Activated naive CD8-positive, alpha-beta T cell treated with anti-CD3 and anti-CD28 coated beads, Interleukin-2, amount 50 U/mL, for 24 hours (primary cell): Measurements from ENCODE around the gene STX2.
"Not testable (repeated sequence)": the region's sequence is repeated elsewhere in the genome, so short reads cannot be mapped to it uniquely, and the experiment has no call there.

Experiments used
- ATAC-seq: fragments of 150-1000 bp; cut with Tn5 transposase; one replicate; pipeline ENCODE4 v1.10.0; 2021
- DNase-seq: peaks from one replicate; pipeline ENCODE4 v3.0.0; 2021
- H3K27ac Mint-ChIP-seq: one replicate; pipeline ENCODE4 v1.8.0; 2021; ENCODE audit warnings: mild to moderate bottlenecking, mixed read lengths
- H3K27me3 Mint-ChIP-seq: one replicate; pipeline ENCODE4 v1.8.0; 2021; ENCODE audit warnings: mixed read lengths
- H3K36me3 Mint-ChIP-seq: one replicate; pipeline ENCODE4 v1.8.0; 2021; ENCODE audit warnings: low read depth, mixed read lengths
- H3K4me1 Mint-ChIP-seq: one replicate; pipeline ENCODE4 v1.8.0; 2021; ENCODE audit warnings: mixed read lengths
- H3K4me3 Mint-ChIP-seq: one replicate; pipeline ENCODE4 v1.8.0; 2021; ENCODE audit warnings: mild to moderate bottlenecking, moderate library complexity, mixed read lengths
- H3K9me3 Mint-ChIP-seq: one replicate; pipeline ENCODE4 v1.8.0; 2021; ENCODE audit warnings: mixed read lengths

STX2 gene

GRCh38 chr12:130838951-130839769 lies at the start of gene STX2:
Gene STX2 (minus strand): TSS chr12:130839250. CDS start chr12:130839099, 151 bp downstream.
- DNase-seq: peak; percentile 88
- Mint-ChIP-seq H3K4me1 (peaks cover 29% of the 10 kb centered on the region), H3K9me3 (peaks cover 4% of the 10 kb centered on the region), H3K27me3 (no peaks in the 10 kb centered on the region), H3K4me3 (peak within 1 kb of the TSS; percentile 79), H3K36me3 (peaks cover 3% of the 10 kb centered on the region), H3K27ac (peak within 1 kb of the TSS; percentile 83)
- peak; percentile 85 for ATAC-seq

- not testable (repeated sequence) for H3K4me3 Mint-ChIP-seq, H3K27ac Mint-ChIP-seq, H3K27me3 Mint-ChIP-seq, H3K4me1 Mint-ChIP-seq, DNase-seq, H3K9me3 Mint-ChIP-seq, H3K36me3 Mint-ChIP-seq, ATAC-seq
Measured at GRCh38 chr12:130887190-130887589, 48.1 kb upstream of the STX2 start.

- H3K4me3 Mint-ChIP-seq: no peak overlapping the region
Measured at GRCh38 chr12:130881548-130881947, 42.5 kb upstream of the STX2 start.

GRCh38 chr12:130881046-130881445 lies 42.0 kb upstream of the STX2 start:
- H3K9me3 Mint-ChIP-seq: no peaks in the 10 kb centered on the region
- DNase-seq (no peak), ATAC-seq (no peak)
- H3K27me3 Mint-ChIP-seq: no peaks in the 10 kb centered on the region
- peaks cover 48% of the 10 kb centered on the region for H3K4me1 Mint-ChIP-seq
- H3K27ac Mint-ChIP-seq: peak overlapping the region; percentile 3
- H3K4me3 Mint-ChIP-seq: peak overlapping the region; percentile 68
- H3K36me3 Mint-ChIP-seq: peaks cover 23% of the 10 kb centered on the region

More at GRCh38 chr12:130881548-130881947, 42.5 kb upstream of the STX2 start:
- Mint-ChIP-seq H3K27ac (no peak overlapping the region), H3K9me3 (no peaks in the 10 kb centered on the region), H3K27me3 (no peaks in the 10 kb centered on the region), H3K4me1 (peaks cover 43% of the 10 kb centered on the region), H3K36me3 (peaks cover 18% of the 10 kb centered on the region)
- ATAC-seq: no peak
- DNase-seq: no peak

- no peak for DNase-seq
- ATAC-seq: peak; percentile 74
- Mint-ChIP-seq H3K4me1 (peaks cover 54% of the 10 kb centered on the region), H3K9me3 (no peaks in the 10 kb centered on the region), H3K27ac (peak overlapping the region; percentile 73), H3K4me3 (peak overlapping the region; percentile 68), H3K27me3 (no peaks in the 10 kb centered on the region), H3K36me3 (peaks cover 29% of the 10 kb centered on the region)
Measured at GRCh38 chr12:130880411-130880885, 41.4 kb upstream of the STX2 start.

GRCh38 chr12:130879781-130880389 lies 40.8 kb upstream of the STX2 start:
- ATAC-seq (peak; percentile 12), DNase-seq (no peak)
- peak overlapping the region; percentile 73 for H3K27ac Mint-ChIP-seq
- H3K27me3 Mint-ChIP-seq: no peaks in the 10 kb centered on the region
- H3K36me3 Mint-ChIP-seq: peaks cover 35% of the 10 kb centered on the region
- H3K9me3 Mint-ChIP-seq: no peaks in the 10 kb centered on the region
- H3K4me1 Mint-ChIP-seq: peaks cover 59% of the 10 kb centered on the region
- peak overlapping the region; percentile 68 for H3K4me3 Mint-ChIP-seq

- ATAC-seq: peak; percentile 18
- no peaks in the 10 kb centered on the region for H3K27me3 Mint-ChIP-seq
- no peak for DNase-seq
- no peaks in the 10 kb centered on the region for H3K9me3 Mint-ChIP-seq
- peak overlapping the region; percentile 43 for H3K4me3 Mint-ChIP-seq
- H3K36me3 Mint-ChIP-seq: peaks cover 41% of the 10 kb centered on the region
- peak overlapping the region; percentile 29 for H3K27ac Mint-ChIP-seq
- H3K4me1 Mint-ChIP-seq: peaks cover 66% of the 10 kb centered on the region
Measured at GRCh38 chr12:130879212-130879686, 40.2 kb upstream of the STX2 start.

GRCh38 chr12:130878193-130879185 lies 39.4 kb upstream of the STX2 start:
- H3K9me3 Mint-ChIP-seq: no peaks in the 10 kb centered on the region

GRCh38 chr12:130877333-130877732 lies 38.3 kb upstream of the STX2 start:
- DNase-seq: no peak
- H3K36me3 Mint-ChIP-seq: peaks cover 60% of the 10 kb centered on the region
- no peak overlapping the region for H3K27ac Mint-ChIP-seq
- H3K27me3 Mint-ChIP-seq: no peaks in the 10 kb centered on the region
- ATAC-seq: no peak
- peak overlapping the region; percentile 2 for H3K4me3 Mint-ChIP-seq
- H3K9me3 Mint-ChIP-seq: no peaks in the 10 kb centered on the region
- peaks cover 81% of the 10 kb centered on the region for H3K4me1 Mint-ChIP-seq

More at GRCh38 chr12:130878193-130879185, 39.4 kb upstream of the STX2 start:
- ATAC-seq (no peak), DNase-seq (no peak)
- Mint-ChIP-seq H3K27ac (no peak overlapping the region), H3K27me3 (no peaks in the 10 kb centered on the region), H3K4me3 (no peak overlapping the region), H3K36me3 (peaks cover 49% of the 10 kb centered on the region), H3K4me1 (peaks cover 71% of the 10 kb centered on the region)

GRCh38 chr12:130876758-130877157 lies 37.7 kb upstream of the STX2 start:
- peak overlapping the region; percentile 34 for H3K4me3 Mint-ChIP-seq
- H3K36me3 Mint-ChIP-seq: peaks cover 60% of the 10 kb centered on the region
- DNase-seq (no peak), ATAC-seq (no peak)
- H3K27me3 Mint-ChIP-seq: no peaks in the 10 kb centered on the region
- H3K4me1 Mint-ChIP-seq: peaks cover 81% of the 10 kb centered on the region
- H3K27ac Mint-ChIP-seq: no peak overlapping the region
- no peaks in the 10 kb centered on the region for H3K9me3 Mint-ChIP-seq

- Mint-ChIP-seq H3K4me3 (peak overlapping the region; percentile 34), H3K36me3 (peaks cover 60% of the 10 kb centered on the region), H3K27ac (no peak overlapping the region)
Measured at GRCh38 chr12:130876297-130876696, 37.2 kb upstream of the STX2 start.

GRCh38 chr12:130875708-130876107 lies 36.7 kb upstream of the STX2 start:
- ATAC-seq, H3K9me3 Mint-ChIP-seq, DNase-seq, H3K27me3 Mint-ChIP-seq: not testable (repeated sequence)
- H3K4me1 Mint-ChIP-seq: peaks cover 83% of the 10 kb centered on the region
- H3K36me3 Mint-ChIP-seq: peaks cover 60% of the 10 kb centered on the region
- H3K4me3 Mint-ChIP-seq: peak overlapping the region; percentile 100
- H3K27ac Mint-ChIP-seq: peak overlapping the region; percentile 44

More at GRCh38 chr12:130876297-130876696, 37.2 kb upstream of the STX2 start:
- DNase-seq (no peak), ATAC-seq (no peak)
- Mint-ChIP-seq H3K9me3 (no peaks in the 10 kb centered on the region), H3K4me1 (peaks cover 83% of the 10 kb centered on the region), H3K27me3 (no peaks in the 10 kb centered on the region)

GRCh38 chr12:130875193-130875592 lies 36.1 kb upstream of the STX2 start:
- peak overlapping the region; percentile 100 for H3K4me3 Mint-ChIP-seq
- H3K27me3 Mint-ChIP-seq: no peaks in the 10 kb centered on the region
- DNase-seq (no peak), ATAC-seq (no peak)
- peaks cover 60% of the 10 kb centered on the region for H3K36me3 Mint-ChIP-seq
- peaks cover 83% of the 10 kb centered on the region for H3K4me1 Mint-ChIP-seq
- H3K27ac Mint-ChIP-seq: peak overlapping the region; percentile 100
- H3K9me3 Mint-ChIP-seq: no peaks in the 10 kb centered on the region

- peak overlapping the region; percentile 100 for H3K27ac Mint-ChIP-seq
- DNase-seq: no peak
- no peaks in the 10 kb centered on the region for H3K9me3 Mint-ChIP-seq
- no peaks in the 10 kb centered on the region for H3K27me3 Mint-ChIP-seq
- H3K4me3 Mint-ChIP-seq: peak overlapping the region; percentile 100
- H3K4me1 Mint-ChIP-seq: peaks cover 81% of the 10 kb centered on the region
- peaks cover 61% of the 10 kb centered on the region for H3K36me3 Mint-ChIP-seq
- no peak for ATAC-seq
Measured at GRCh38 chr12:130874696-130875095, 35.6 kb upstream of the STX2 start.
